NCI-H1694 (cell line): ENCODE data around the gene NBPF4.
"Not testable (repeated sequence)": the region's sequence is repeated elsewhere in the genome, so short reads cannot be mapped to it uniquely, and the experiment has no call there.

Source experiments
- DNase-seq: peaks from one replicate; lab custom pipeline; 2025; lab: John Stamatoyannopoulos, UW

The NBPF4 gene

DNA sequence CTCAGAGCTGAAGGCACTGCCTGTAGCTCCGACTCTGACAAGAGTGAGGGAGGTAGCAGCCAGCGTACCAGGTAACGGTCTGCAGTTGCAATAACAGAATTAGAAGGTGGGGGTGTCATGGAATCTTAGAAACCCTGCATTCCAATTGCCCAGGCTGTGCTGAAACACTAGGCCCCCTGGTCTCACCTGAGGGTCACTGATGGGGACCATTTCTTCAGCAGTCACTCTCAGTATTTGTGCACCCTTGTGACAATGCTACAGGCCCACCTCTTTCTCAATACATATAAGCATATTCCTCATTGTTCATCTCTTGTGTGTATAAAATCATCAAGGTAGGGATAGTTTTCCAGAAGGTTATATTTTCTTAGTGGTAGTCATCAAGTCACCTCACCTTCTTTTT is at the start of gene NBPF4:
Gene NBPF4 (minus strand): TSS at position 101 of the 400 bp plus-strand sequence. CDS start 315 bp downstream, outside the sequence.
- DNase-seq = not testable (repeated sequence)

DNA sequence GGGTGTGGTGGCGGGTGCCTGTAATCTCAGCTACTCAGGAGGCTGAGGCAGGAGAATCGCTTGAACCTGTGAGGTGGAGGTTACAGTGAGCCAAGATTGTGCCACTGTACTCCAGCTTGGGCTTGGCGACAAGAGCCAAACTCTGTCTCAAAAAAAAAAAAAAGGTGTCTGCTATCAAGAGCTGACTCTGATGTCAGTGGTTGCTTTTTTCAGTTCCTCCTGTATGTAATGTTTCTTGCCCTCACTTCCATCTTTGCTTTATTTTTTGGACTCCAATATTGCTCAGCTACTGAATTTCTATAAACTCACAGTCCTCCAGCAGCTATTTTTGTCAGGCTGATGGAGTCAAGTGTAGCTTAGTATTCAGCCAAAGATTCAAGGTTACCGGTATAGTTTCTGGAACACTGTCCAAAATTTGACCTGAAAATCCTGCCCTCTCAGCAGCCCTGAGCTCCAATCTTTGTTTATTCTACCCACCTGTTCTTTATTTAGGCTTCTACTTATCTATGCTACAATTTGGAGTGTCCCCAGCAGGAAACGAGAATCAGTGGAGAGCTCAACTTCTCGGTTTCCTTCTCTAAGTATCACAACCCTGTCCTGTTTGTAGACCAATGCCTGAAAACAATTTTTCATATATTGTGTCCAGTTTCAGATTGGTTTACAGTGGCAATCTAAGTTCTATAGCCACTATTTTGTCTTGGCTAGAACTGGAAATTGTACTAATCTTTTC is 38.8 kb upstream of the NBPF4 start:
- DNase-seq = not testable (repeated sequence)

DNA sequence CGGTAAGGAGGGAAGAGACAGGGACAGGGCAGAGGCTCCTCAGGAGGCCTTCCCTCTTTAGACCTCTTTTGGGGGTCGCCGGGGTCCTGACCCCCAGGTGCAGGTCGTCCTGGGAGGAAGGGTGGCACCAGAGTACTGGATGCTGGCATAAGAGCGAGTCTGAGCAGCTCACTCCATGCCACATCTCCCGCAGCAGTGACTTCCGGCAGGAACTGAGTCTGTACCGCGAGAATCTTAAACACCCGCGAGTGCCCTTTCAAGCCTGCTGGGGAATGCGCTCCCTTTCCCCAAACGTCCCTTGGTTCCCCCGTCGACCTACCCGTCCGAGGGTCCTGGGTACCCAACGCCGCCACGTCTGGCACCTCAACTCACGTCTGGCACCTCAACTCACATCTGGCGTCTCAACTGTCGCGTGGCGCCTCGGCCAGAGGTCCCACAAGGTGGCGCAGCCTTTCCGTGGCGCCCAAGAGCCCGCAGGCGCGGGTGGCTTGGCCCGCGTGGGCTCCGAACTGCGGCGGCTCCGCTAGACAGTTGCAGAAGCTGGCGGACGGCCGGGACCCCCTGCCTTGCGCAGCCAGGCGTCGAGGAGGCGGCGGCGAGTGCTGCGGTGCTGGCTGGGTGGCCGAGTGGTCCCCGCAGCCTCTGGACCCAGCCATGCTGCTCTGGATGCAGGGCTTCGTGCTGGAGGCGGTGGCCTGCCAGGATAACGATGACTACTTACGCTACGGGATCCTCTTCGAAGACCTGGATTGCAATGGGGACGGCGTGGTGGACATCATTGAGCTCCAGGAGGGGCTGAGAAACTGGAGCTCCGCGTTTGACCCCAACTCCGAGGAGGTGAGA is 28.8 kb upstream of the NBPF4 start:
- not testable (repeated sequence) for DNase-seq

- not testable (repeated sequence) for DNase-seq
These were observed 23.2 kb upstream of the NBPF4 start for GRCh38 chr1:108267097-108267496.

DNA sequence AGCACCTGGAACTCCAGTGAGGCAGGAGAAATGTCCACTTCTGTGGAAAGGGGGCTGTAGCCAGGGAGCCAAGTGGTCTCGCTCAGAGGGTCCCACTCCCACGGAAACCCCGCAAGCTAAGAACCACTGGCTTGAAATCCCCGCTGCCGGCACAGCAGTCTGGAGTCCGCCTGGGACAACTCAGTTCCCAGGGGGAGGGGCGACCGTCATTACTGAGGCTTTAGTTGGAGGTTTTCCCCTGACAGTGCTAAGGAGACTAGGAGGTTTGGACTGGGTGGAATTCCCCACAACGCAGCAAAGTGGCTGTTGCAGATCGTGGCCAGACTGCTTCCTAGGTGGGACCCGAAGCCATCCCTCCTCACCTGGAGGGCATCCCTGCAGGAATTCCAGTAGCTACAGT is 18.1 kb upstream of the NBPF4 start:
- DNase-seq = not testable (repeated sequence)

GRCh38 chr1:108261519-108261918 is 17.6 kb upstream of the NBPF4 start:
- DNase-seq = not testable (repeated sequence)

DNA sequence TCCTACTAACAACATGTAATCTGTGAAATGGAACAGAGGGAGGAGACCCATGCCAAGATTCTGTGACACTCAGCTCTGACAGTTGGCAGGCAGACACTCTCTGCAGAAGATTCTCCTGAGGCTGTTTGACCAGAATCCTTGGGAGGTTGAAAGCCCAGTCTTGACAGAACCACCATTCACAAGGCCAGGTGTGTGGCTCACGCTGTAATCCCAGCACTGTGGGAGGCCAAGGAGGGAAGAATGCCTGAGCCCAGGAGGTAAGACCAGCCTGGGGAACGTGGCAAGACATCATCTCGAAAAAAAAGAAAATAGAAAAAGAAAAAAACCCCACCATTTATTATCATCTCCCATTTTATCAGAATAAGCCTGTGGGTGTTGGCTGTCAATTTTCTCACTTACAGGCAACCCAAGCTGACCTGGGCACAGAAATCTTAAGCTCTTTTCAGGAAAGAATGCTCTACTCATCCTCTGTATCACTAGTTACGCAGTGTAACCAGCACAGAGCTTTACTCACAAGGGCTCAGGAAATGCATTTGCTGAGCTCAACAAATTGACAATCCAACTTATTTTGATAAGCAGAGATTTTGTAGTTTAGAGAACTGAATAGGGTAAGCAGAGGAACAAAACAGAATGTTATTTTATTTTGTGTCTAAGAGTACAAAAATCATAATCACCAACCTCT is 16.8 kb upstream of the NBPF4 start:
- DNase-seq = not testable (repeated sequence)

DNA sequence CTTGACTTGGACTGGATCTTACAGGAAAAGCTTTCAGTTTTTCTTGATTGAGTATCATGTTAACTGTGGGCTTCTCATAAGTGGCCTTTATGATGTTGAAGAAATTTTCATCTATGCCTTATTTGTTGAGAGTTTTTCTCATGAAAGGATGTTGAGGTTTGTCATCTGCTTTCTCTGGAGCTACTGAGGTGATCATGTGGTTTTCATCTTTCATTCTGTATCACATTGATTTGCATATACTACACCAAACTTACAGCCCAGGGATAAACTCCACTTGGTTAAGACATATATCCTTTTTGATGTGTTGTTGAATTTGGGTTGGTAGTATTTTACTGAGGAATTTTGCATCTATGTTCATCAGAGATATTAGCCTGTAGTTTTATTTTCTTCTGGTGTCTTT is 11.6 kb upstream of the NBPF4 start:
- DNase-seq = not testable (repeated sequence)

- DNase-seq = not testable (repeated sequence)
These were observed 4.5 kb downstream of the NBPF4 start for GRCh38 chr1:108239426-108239825.

GRCh38 chr1:108235308-108235707 is 8.6 kb downstream of the NBPF4 start:
- not testable (repeated sequence) for DNase-seq

DNA sequence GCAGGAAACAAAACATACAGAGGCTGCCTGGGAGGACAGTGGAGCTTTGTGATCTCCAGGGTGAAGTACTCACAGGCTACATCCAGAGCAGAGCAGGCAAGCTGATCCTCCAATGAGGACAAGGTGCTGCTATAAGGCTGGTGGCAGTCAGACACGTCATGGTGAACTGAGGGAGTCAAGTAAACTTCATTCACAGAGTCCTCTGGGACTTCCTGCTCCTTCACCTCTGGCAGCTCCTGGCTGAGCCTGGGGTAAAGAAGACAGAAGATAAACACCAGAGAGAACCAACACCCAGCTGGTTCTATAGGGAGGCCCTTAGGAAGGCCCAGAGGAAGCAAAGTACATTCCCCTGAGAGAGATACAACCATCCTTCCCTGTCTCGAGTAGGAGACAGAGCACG is 11.7 kb downstream of the NBPF4 start:
- DNase-seq = not testable (repeated sequence)

DNA sequence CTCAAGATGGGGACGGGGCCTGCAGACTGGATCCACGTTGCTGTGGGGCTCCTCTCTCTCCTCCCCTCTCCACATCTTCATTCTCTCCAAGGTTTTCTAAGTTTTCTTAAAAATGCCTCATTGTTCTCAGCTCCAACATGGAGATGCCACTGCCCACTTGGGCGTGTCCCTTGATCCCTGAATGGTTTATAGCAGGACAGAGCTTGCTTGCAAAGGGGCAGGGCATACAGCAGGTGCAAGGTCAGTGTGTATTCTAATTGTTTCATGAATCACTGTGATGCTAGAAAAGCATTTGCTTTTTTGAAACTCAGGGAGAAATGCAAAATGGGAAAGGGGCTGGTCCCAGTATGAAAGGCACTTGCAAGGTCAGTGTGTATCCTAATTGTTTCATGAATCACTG is 13.9 kb downstream of the NBPF4 start:
- not testable (repeated sequence) for DNase-seq

GRCh38 chr1:108227772-108228171 is 16.1 kb downstream of the NBPF4 start:
- DNase-seq = not testable (repeated sequence)

GRCh38 chr1:108226855-108227254 is 17.0 kb downstream of the NBPF4 start:
- DNase-seq = not testable (repeated sequence)

- not testable (repeated sequence) for DNase-seq
These were observed 20.6 kb downstream of the NBPF4 start for GRCh38 chr1:108223226-108223625.

GRCh38 chr1:108217515-108218174 is 26.2 kb downstream of the NBPF4 start:
- DNase-seq = not testable (repeated sequence)

DNA sequence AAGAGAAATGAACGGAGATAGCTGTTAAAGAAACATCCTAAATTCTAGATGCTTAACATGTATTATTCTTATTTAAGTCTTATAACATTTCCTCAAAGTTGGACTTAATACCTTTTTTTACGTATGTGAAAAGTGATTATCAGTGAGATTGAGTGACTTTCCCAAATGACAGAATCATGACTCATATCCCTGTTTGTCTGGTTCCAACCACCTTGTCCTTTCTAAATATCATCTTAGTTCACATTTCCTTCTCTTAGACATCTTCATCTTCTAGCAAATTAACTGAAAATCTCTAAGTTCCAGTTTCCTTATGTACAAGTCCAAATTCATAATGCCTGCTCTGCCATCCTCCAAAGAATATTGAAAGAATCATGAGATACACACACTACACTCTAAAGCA is 26.9 kb downstream of the NBPF4 start:
- not testable (repeated sequence) for DNase-seq

DNA sequence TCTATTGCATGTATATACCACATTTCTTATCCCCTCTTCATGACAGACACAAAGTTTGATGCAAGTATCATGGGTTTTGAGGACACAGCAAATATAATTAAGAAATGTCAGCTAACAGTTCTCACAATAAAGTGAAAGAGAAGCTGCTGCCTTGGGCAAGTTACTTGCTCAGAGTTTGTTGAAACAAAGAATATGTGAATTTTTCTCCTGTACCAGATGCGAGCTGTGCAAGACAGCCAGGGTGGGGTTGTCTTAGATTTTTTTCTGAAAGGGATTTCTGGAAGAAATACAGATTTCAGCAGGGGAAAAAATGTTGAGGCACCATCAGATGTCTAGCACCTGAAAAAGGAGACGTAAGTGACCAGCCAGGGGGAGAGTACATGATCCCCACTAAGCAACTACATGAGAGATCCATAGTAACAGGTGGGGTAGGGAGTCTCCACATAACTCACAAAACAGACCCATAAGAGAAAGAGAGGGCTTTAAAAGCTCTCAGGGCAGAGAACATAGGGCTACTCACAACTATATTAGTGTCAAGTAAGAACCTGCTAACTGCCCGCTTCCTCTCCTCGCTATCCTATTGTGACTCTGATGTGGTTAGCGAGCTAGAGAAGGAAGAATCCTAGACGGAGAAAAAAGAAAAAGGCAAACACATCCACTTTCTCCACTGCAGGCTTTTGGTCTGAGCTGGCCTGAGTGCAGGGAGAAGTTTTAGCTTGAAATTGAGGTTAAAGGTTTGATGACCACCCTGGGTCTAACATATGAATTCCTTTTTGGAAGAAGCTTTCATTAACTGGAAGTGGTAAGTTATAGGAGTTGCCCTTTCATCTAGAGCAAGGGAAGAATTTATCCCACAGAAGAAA is 27.6 kb downstream of the NBPF4 start:
- DNase-seq = not testable (repeated sequence)

- DNase-seq = peak; percentile 52
These were observed 29.0 kb downstream of the NBPF4 start for GRCh38 chr1:108214641-108215465.

DNA sequence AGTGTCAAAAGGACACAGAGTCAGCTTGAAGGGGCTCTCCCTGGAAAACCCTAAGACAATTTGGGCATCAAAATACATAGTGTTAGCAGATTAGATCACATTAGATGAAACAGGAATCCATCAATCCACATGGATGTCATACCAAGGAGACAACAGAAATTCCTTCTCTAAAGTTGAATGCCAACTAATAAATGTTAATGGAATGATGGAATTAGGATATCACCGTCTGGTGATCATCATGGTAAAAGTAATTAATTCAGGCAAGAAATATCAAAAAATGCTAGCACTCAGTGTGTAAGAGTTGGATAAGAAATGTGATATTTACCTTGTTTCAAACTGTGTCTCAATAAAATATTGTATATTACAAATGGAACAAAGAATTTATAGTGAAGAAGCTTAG is 32.9 kb downstream of the NBPF4 start:
- DNase-seq = no peak
